Astrocyte (in vitro differentiated cells and primary cell): ENCODE results near the gene ACVR2B. TPM values are rescaled to one million over a fixed set of nuclear protein-coding genes. Genes with fewer than 3 reads are reported as not detected.

Experiments used
- DNase-seq: peaks from one replicate; pipeline ENCODE4 v3.0.0-alpha.2; 2010; ENCODE audit warnings: low read depth
- FAIRE-seq: peaks from 2 replicates; lab custom pipeline; 2011; peaks lifted over from hg19 to GRCh38; lab: Jason Lieb, UNC
- H2AFZ ChIP-seq: 2 replicates; pipeline ENCODE4 v1.6.0; 2012; ENCODE audit warnings: low read depth, low read length, inconsistent platforms
- H3K27ac ChIP-seq: 2 replicates; pipeline ENCODE4 v1.5.1; 2011; ENCODE audit warnings: low read depth, low read length, inconsistent platforms
- H3K27me3 ChIP-seq: 2 replicates; pipeline ENCODE4 v1.6.0; 2011; ENCODE audit warnings: low read length, inconsistent platforms; ENCODE audit not compliant: insufficient read depth
- H3K36me3 ChIP-seq: 2 replicates; pipeline ENCODE4 v1.5.1; 2011; ENCODE audit warnings: low read length, inconsistent platforms; ENCODE audit not compliant: insufficient read depth
- H3K4me1 ChIP-seq: 2 replicates; pipeline ENCODE4 v1.5.1; 2011; ENCODE audit warnings: low read length, inconsistent platforms; ENCODE audit not compliant: insufficient read depth
- H3K4me2 ChIP-seq: 2 replicates; pipeline ENCODE4 v1.6.0; 2012; ENCODE audit warnings: low read length, inconsistent platforms
- H3K4me3 ChIP-seq: 2 replicates; pipeline ENCODE4 v1.5.1; 2011; ENCODE audit warnings: low read depth, mild to moderate bottlenecking, low read length, inconsistent platforms; ENCODE audit not compliant: insufficient read depth
- H3K79me2 ChIP-seq: 2 replicates; pipeline ENCODE4 v1.6.0; 2012; ENCODE audit warnings: mild to moderate bottlenecking, low read length, inconsistent platforms; ENCODE audit not compliant: insufficient read depth
- H3K9ac ChIP-seq: 2 replicates; pipeline ENCODE4 v1.6.0; 2012; ENCODE audit warnings: mild to moderate bottlenecking, low read length, inconsistent platforms
- H3K9me3 ChIP-seq: 2 replicates; pipeline ENCODE4 v1.5.1; 2012; ENCODE audit warnings: low read depth, mild to moderate bottlenecking, low read length, inconsistent platforms; ENCODE audit not compliant: insufficient read depth
- H4K20me1 ChIP-seq: 2 replicates; pipeline ENCODE4 v1.6.0; 2012; ENCODE audit warnings: low read length, inconsistent platforms; ENCODE audit not compliant: insufficient read depth
- H3K27ac Mint-ChIP-seq: one replicate; pipeline ENCODE4 v1.8.0; 2021; ENCODE audit warnings: mild to moderate bottlenecking, mixed read lengths; ENCODE audit not compliant: unreplicated experiment
- H3K27me3 Mint-ChIP-seq: one replicate; pipeline ENCODE4 v1.8.0; 2021; ENCODE audit warnings: low read depth, mixed read lengths; ENCODE audit not compliant: unreplicated experiment
- H3K36me3 Mint-ChIP-seq: one replicate; pipeline ENCODE4 v1.8.0; 2021; ENCODE audit warnings: low read depth, mixed read lengths; ENCODE audit not compliant: unreplicated experiment
- H3K4me1 Mint-ChIP-seq: one replicate; pipeline ENCODE4 v1.8.0; 2021; ENCODE audit warnings: low read depth, mixed read lengths; ENCODE audit not compliant: unreplicated experiment
- H3K4me3 Mint-ChIP-seq: one replicate; pipeline ENCODE4 v1.8.0; 2021; ENCODE audit warnings: mild to moderate bottlenecking, moderate library complexity, mixed read lengths; ENCODE audit not compliant: unreplicated experiment
- H3K9me3 Mint-ChIP-seq: one replicate; pipeline ENCODE4 v1.8.0; 2021; ENCODE audit warnings: mild to moderate bottlenecking, mixed read lengths; ENCODE audit not compliant: unreplicated experiment
- CTCF ChIP-seq: IDR thresholded peaks from 2 replicates; pipeline ENCODE4 v1.5.1; 2011; ENCODE audit warnings: low read depth, mild to moderate bottlenecking, inconsistent platforms, low read length, moderate library complexity; ENCODE audit not compliant: insufficient read depth
- EZH2 ChIP-seq: IDR thresholded peaks from 2 replicates; pipeline ENCODE4 v1.6.1; 2012; ENCODE audit warnings: mild to moderate bottlenecking, low read length, inconsistent platforms; ENCODE audit not compliant: insufficient read depth
- total RNA-seq: library from RNA; stranded (reverse); gene quantifications from 2 replicates; pipeline ENCODE4 v1.2.1, GENCODE V29; 2021

The ACVR2B gene
- total RNA-seq, 1 donor from 2014 or later = 14.7 TPM

- H3K4me1 Mint-ChIP-seq = peaks cover 3% of the 10 kb centered on the region
- peaks cover 6% of the 10 kb centered on the region for H3K36me3 ChIP-seq
- no peak overlapping the region for H3K4me3 Mint-ChIP-seq
- no peak overlapping the region for H3K4me3 ChIP-seq
- no peaks in the 10 kb centered on the region for H3K27me3 ChIP-seq
- peaks cover 3% of the 10 kb centered on the region for H4K20me1 ChIP-seq
- H2AFZ ChIP-seq = no peak overlapping the region
- no peak overlapping the region for H3K9ac ChIP-seq
- no peaks in the 10 kb centered on the region for H3K36me3 Mint-ChIP-seq
- no peak overlapping the region for H3K27ac Mint-ChIP-seq
- DNase-seq = no peak
- H3K27ac ChIP-seq = no peak overlapping the region
- no peaks in the 10 kb centered on the region for H3K4me1 ChIP-seq
- no peaks in the 10 kb centered on the region for H3K27me3 Mint-ChIP-seq
- no peaks in the 10 kb centered on the region for H3K9me3 ChIP-seq
- TF ChIP-seq EZH2 (no peak), CTCF (no peak)
- no peaks in the 10 kb centered on the region for H3K79me2 ChIP-seq
- no peak for FAIRE-seq
- H3K4me2 ChIP-seq = no peak overlapping the region
- no peaks in the 10 kb centered on the region for H3K9me3 Mint-ChIP-seq
These were observed 63.0 kb downstream of the ACVR2B start for GRCh38 chr3:38516669-38517068.

GRCh38 chr3:38519000-38519399 lies 65.3 kb downstream of the ACVR2B start:
- Mint-ChIP-seq H3K36me3 (no peaks in the 10 kb centered on the region), H3K27me3 (no peaks in the 10 kb centered on the region), H3K4me1 (peaks cover 7% of the 10 kb centered on the region), H3K27ac (no peak overlapping the region), H3K4me3 (no peak overlapping the region), H3K9me3 (no peaks in the 10 kb centered on the region)
- TF ChIP-seq CTCF (no peak), EZH2 (no peak)
- no peak overlapping the region for H2AFZ ChIP-seq
- H3K9ac ChIP-seq = no peak overlapping the region
- no peak overlapping the region for H3K27ac ChIP-seq
- no peaks in the 10 kb centered on the region for H3K27me3 ChIP-seq
- H3K4me2 ChIP-seq = no peak overlapping the region
- H3K4me1 ChIP-seq = peaks cover 3% of the 10 kb centered on the region
- FAIRE-seq (peak; percentile 26), DNase-seq (peak; percentile 22)
- no peaks in the 10 kb centered on the region for H3K9me3 ChIP-seq
- peaks cover 7% of the 10 kb centered on the region for H4K20me1 ChIP-seq
- H3K79me2 ChIP-seq = no peaks in the 10 kb centered on the region
- H3K4me3 ChIP-seq = no peak overlapping the region
- H3K36me3 ChIP-seq = peaks cover 8% of the 10 kb centered on the region

GRCh38 chr3:38519651-38520050 lies 66.0 kb downstream of the ACVR2B start:
- Mint-ChIP-seq H3K36me3 (no peaks in the 10 kb centered on the region), H3K27ac (no peak overlapping the region), H3K4me3 (no peak overlapping the region), H3K4me1 (peaks cover 13% of the 10 kb centered on the region), H3K9me3 (no peaks in the 10 kb centered on the region), H3K27me3 (no peaks in the 10 kb centered on the region)
- no peak overlapping the region for H3K4me3 ChIP-seq
- DNase-seq (no peak), FAIRE-seq (no peak)
- no peak overlapping the region for H3K4me2 ChIP-seq
- H3K9ac ChIP-seq = no peak overlapping the region
- no peaks in the 10 kb centered on the region for H3K27me3 ChIP-seq
- H3K36me3 ChIP-seq = peaks cover 9% of the 10 kb centered on the region
- TF ChIP-seq CTCF (no peak), EZH2 (no peak)
- H3K9me3 ChIP-seq = no peaks in the 10 kb centered on the region
- H4K20me1 ChIP-seq = peaks cover 7% of the 10 kb centered on the region
- no peak overlapping the region for H2AFZ ChIP-seq
- no peak overlapping the region for H3K27ac ChIP-seq
- H3K79me2 ChIP-seq = no peaks in the 10 kb centered on the region
- H3K4me1 ChIP-seq = peaks cover 4% of the 10 kb centered on the region
